ENCODE measurements around the gene PLPPR2.

Gene PLPPR2

DNA sequence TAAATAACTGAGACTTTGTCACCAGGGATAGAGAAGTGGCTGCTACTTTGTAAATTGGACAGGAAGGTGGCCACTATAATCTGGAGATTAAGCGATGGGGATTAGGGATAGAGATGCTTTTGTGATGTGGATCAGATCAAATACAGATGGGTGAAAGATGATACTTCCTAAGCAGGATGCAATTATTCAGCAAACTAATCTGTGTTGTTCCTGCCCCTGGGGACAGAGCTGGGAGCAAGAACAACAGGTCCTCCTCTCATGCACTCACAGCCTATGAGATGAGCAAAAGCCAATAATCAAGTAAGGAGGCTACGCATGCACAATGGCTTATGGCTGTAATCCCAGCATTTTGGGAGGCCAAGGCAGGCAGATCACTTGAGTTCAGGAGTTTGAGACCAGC is 59.3 kb downstream of the PLPPR2 start:
- Histone ChIP-seq H3K4me2 (ENCODE audit: low read length) (no peak overlapping the region), H3K9me3 (ENCODE audit: control insufficient read depth, insufficient read depth, low read length) (no peaks in the 10 kb centered on the region), H3K4me1 (ENCODE audit: control insufficient read depth, low read length) (peaks cover 13% of the 10 kb centered on the region), H3K4me3 (ENCODE audit: low read length) (no peak overlapping the region), H3K27me3 (ENCODE audit: control insufficient read depth, low read length) (peaks cover 13% of the 10 kb centered on the region), H4K20me1 (ENCODE audit: control insufficient read depth, insufficient read depth, low read depth, low read length) (no peaks in the 10 kb centered on the region), H3K36me3 (ENCODE audit: control insufficient read depth, low read length) (no peaks in the 10 kb centered on the region), H3K79me2 (ENCODE audit: control insufficient read depth, low read length) (no peaks in the 10 kb centered on the region), H3F3A (ENCODE audit: control insufficient read depth, insufficient read depth) (no peaks in the 10 kb centered on the region), H3K9me2 (replicated peaks; ENCODE audit: control insufficient read depth, low read length) (no peaks in the 10 kb centered on the region), H3K27ac (ENCODE audit: low read depth, low read length) (no peak overlapping the region)
- no peak for TF ChIP-seq EZH2phosphoT487 (IDR thresholded peaks at IDR 0.05; ENCODE audit: borderline replicate concordance, low read length)
- TF ChIP-seq, protein P1, sequence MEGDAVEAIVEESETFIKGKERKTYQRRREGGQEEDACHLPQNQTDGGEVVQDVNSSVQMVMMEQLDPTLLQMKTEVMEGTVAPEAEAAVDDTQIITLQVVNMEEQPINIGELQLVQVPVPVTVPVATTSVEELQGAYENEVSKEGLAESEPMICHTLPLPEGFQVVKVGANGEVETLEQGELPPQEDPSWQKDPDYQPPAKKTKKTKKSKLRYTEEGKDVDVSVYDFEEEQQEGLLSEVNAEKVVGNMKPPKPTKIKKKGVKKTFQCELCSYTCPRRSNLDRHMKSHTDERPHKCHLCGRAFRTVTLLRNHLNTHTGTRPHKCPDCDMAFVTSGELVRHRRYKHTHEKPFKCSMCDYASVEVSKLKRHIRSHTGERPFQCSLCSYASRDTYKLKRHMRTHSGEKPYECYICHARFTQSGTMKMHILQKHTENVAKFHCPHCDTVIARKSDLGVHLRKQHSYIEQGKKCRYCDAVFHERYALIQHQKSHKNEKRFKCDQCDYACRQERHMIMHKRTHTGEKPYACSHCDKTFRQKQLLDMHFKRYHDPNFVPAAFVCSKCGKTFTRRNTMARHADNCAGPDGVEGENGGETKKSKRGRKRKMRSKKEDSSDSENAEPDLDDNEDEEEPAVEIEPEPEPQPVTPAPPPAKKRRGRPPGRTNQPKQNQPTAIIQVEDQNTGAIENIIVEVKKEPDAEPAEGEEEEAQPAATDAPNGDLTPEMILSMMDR (IDR thresholded peaks at IDR 0.05; ENCODE audit: low read depth, low read length, poor library complexity, severe bottlenecking), result no peak

Data from DOHH2 (cell line).